Ectodermal cell (in vitro differentiated cells): Measurements from ENCODE around the gene RBM10.

ENCODE experiments used
- H3K27ac ChIP-seq: 2 replicates; pipeline ENCODE4 v1.7.0; 2013; ENCODE audit warnings: mild to moderate bottlenecking, low read depth, low read length; ENCODE audit not compliant: insufficient read depth, poor library complexity, severe bottlenecking
- H3K27me3 ChIP-seq: 2 replicates; pipeline ENCODE4 v1.7.0; 2013; ENCODE audit warnings: mild to moderate bottlenecking, low read length; ENCODE audit not compliant: insufficient read depth, control insufficient read depth, poor library complexity, severe bottlenecking
- H3K36me3 ChIP-seq: one replicate; pipeline ENCODE4 v1.7.0; 2013; ENCODE audit warnings: low read length; ENCODE audit not compliant: control insufficient read depth, insufficient read depth
- H3K4me1 ChIP-seq: one replicate; pipeline ENCODE4 v1.7.0; 2013; ENCODE audit warnings: low read length; ENCODE audit not compliant: control insufficient read depth, insufficient read depth
- H3K4me3 ChIP-seq: 2 replicates; pipeline ENCODE4 v1.7.0; 2013; ENCODE audit warnings: low read depth, low read length, control low read depth; ENCODE audit not compliant: insufficient read depth
- H3K9me3 ChIP-seq: 2 replicates; pipeline ENCODE4 v1.7.0; 2013; ENCODE audit warnings: mild to moderate bottlenecking, low read length, moderate library complexity; ENCODE audit not compliant: control insufficient read depth
- WGBS, 2 experiments: methylation state at CpG; one replicate each; pipeline ENCODE4 v1.1.7; 2013; ENCODE audit warnings: missing lambda C conversion rate in 2 of 2; 5-methylcytosine and 5-hydroxymethylcytosine counted together

Gene RBM10

DNA sequence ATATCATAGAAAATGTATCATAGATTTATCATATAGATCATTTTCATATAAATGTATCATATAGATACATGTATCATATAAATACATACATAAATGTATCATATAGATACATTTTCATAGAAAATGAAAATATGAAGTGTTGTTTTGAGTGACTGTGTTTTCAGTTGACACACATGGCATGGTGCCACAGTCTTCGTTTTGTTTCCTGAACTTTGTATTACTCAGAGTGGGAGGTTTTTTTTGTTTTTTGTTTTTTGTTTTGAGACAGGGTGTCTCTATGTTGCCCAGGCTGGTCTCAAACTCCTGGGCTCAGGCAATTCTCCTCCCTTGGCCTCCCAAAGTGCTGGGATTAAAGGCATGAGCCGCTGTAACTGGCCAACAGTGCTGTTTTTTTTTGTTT is 3.9 kb downstream of the RBM10 start:
- WGBS, 2 experiments = 88 to 95% methylated on average over 2 of the region's 2 CpGs
- H3K36me3 ChIP-seq = no peaks in the 10 kb centered on the region
- peaks cover 5% of the 10 kb centered on the region for H3K4me1 ChIP-seq
- no peaks in the 10 kb centered on the region for H3K9me3 ChIP-seq
- no peak overlapping the region for H3K4me3 ChIP-seq
- no peaks in the 10 kb centered on the region for H3K27me3 ChIP-seq
- H3K27ac ChIP-seq = no peak overlapping the region

DNA sequence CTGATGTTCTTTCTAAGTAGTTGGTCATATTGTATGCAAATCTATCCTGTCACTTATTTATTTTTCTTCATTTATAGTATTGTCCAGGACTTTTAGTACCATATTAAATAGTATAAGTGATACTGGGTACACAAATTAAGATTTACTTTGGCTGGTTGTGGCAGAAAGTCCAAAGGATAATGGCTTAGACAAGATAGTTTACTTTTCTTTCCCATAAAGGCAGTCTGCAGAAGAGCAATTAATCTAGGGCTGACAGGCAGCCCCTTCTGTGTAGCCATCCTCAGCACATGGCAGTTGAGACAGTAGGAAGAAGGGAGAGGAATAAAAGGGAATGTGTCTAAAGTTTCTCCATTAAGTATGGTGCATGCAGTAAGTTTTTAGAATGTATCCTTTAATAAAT is 6.4 kb downstream of the RBM10 start:
- Histone ChIP-seq H3K4me1 (peaks cover 5% of the 10 kb centered on the region), H3K36me3 (peaks cover under 1% of the 10 kb centered on the region), H3K4me3 (no peak overlapping the region), H3K27ac (no peak overlapping the region), H3K27me3 (no peaks in the 10 kb centered on the region), H3K9me3 (no peaks in the 10 kb centered on the region)

DNA sequence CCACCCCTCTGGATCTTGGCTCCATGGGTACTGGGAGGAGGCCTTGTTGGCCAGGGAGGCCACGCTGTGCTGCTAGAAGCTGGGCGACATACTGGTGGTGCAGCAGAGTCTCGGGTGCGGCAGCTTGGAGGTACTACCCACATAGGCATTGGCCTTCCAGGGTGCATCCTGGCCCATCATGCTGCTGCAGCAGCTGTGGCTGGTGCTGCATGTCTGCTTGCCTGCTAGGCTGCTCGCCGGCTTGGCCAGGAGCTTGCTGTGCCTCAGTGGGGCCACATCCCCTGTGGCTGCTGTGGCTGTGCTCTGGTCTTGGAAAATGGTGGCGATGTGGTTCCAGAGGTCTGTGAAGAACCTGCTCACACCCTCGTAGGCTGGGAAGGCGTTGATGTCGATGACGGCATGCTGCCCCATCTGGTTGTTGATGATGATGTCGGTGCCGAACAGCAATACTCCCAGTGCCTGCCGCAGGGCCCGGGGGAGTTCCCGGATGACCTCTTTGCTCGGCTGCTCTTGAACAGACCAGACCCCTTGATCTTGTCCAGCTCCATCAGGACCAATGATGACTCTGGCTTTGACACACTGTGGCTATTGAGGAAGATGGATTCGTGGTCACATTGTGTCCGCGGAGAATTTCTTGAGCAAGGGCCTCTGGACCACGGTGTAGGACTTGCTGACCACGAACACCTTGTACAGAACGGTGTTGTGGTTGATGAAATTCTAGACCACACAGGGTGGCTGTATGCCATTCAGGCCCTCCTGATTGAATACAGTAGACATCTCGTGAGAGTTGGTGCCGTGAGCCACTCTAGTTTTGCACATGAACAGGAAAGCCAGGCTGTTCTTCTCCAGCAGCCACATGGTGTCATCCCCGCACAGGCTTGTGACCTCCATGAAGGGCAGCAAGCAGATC is 11.8 kb downstream of the RBM10 start:
- Histone ChIP-seq H3K9me3 (no peaks in the 10 kb centered on the region), H3K27ac (no peak overlapping the region), H3K4me3 (no peak overlapping the region), H3K27me3 (no peaks in the 10 kb centered on the region), H3K4me1 (no peaks in the 10 kb centered on the region), H3K36me3 (peaks cover 13% of the 10 kb centered on the region)
- WGBS, 2 experiments = 97% methylated on average over 26 of the region's 26 CpGs

DNA sequence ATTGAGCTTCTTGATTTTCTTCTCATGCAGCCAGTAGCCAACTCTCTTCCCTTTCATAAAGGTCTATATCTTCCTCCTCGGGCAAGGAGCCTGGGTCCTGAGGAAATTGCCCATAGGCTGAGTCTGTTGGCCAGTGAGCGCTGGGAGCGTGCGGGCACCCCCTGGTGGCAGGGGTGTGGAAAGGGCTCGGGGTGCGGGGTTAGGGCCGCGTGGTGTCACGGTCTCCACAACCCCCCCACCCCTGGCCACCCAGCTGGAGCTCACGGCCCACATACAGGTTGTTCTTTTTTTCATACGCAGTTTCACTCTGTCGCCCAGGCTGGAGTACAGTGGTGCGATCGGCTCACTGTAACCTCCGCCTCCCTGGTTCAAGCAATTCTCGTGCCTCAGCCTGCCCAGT is 13.1 kb downstream of the RBM10 start:
- WGBS, 2 experiments = 95 to 98% methylated on average over 13 to 16 of the region's 16 CpGs
- H3K36me3 ChIP-seq = peaks cover 13% of the 10 kb centered on the region
- no peaks in the 10 kb centered on the region for H3K27me3 ChIP-seq
- H3K4me3 ChIP-seq = no peak overlapping the region
- no peaks in the 10 kb centered on the region for H3K9me3 ChIP-seq
- no peaks in the 10 kb centered on the region for H3K4me1 ChIP-seq
- H3K27ac ChIP-seq = no peak overlapping the region

DNA sequence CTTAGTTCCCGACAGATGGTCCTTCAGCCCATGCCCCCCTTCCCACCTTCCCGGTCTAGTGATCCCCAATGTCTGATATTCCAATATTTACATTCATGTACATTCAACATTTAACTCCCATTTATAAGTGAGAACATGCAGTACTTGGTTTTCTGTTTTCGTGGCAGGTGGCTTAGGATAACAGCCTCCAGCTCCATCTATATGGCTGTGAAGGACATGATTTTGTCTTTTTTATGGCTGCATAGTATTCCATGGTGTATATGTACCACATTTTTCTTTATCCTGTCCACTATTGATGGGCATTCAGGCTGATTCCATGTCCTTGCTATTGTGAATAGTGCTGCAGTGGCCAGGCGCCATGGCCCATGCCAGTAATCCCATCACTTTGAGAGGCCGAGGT is 13.8 kb downstream of the RBM10 start:
- Histone ChIP-seq H3K36me3 (peaks cover 13% of the 10 kb centered on the region), H3K9me3 (no peaks in the 10 kb centered on the region), H3K27me3 (no peaks in the 10 kb centered on the region), H3K4me3 (no peak overlapping the region), H3K27ac (no peak overlapping the region), H3K4me1 (no peaks in the 10 kb centered on the region)
- WGBS, 2 experiments = 94 to 96% methylated on average over 4 to 5 of the region's 5 CpGs

DNA sequence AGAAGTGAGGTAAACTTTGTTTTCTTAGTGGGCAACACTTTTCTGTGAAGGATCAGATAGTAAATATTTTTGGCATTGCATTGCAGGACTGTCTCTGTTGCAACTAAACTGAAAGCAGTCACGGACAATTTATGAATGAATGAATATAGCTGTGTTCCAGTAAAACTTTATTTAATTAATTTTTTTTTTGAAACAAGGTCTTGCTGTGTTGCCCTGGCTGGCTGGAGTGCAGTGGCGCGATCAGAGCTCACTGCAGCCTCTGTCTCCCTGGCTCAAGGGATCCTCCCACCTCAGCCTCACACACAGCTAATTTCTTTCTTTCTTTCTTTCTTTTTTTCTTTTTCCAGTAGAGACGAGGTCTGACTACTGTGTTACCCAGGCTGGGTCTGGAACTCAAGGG is 15.8 kb downstream of the RBM10 start:
- Histone ChIP-seq H3K27me3 (no peaks in the 10 kb centered on the region), H3K27ac (no peak overlapping the region), H3K4me1 (no peaks in the 10 kb centered on the region), H3K9me3 (no peaks in the 10 kb centered on the region), H3K4me3 (no peak overlapping the region), H3K36me3 (peaks cover 13% of the 10 kb centered on the region)
- 88 to 97% methylated on average over 3 to 4 of the region's 4 CpGs for WGBS, 2 experiments

DNA sequence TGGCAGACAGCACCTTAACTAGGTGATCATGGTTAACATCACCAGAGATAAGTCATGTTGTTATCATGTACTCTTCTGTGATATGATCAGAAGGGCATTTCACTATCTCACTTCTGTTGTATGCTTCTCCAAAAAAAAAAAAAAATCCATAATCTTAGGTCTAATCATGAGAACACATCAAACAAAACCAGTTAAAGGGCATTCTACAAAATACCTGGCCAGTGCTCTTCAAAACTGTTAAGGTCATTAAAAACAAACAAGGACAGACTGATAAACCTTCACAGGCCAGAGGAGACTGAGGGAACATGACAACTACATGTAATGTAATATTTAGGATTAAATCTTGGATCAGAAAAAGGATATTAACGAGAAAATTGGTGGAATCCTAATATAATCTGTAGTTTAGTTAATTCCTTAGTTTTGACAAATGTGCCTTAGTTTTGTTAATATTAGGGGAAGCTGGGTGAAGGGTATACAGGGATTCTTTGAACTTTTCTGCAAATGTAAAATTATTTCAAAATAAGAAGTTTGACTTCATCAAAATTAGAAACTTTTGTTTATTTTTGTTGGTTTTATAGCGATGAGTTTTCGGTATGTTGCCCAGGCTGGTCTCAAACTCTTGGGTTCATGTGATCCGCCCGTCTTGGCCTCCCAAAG is 18.0 kb downstream of the RBM10 start:
- Histone ChIP-seq H3K27me3 (no peaks in the 10 kb centered on the region), H3K36me3 (no peaks in the 10 kb centered on the region), H3K27ac (no peak overlapping the region), H3K4me1 (no peaks in the 10 kb centered on the region), H3K4me3 (no peak overlapping the region), H3K9me3 (no peaks in the 10 kb centered on the region)
- whole genome bisulfite sequencing, 2 experiments = 96 to 97% methylated on average over 4 to 5 of the region's 5 CpGs

DNA sequence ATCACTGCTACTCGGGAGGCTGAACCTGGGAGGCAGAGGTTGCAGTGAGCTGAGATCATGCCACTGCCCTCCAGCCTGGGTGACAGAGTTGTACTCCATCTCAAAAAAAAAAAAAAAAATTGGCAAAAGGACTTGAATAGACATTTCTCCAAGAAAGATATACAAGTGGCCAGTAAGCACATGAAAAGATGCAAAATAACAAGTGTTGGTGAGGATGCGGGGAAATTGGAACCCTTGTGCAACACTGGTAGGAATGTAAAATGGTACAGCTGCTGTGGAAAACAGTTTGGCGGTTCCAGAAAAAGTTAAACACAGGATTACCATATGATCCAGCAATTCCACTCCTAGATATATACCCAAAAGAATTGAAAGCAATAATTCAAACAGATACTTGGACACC is 19.4 kb downstream of the RBM10 start:
- 93 to 97% methylated on average over 3 of the region's 3 CpGs for WGBS, 2 experiments
- Histone ChIP-seq H3K9me3 (no peaks in the 10 kb centered on the region), H3K27ac (no peak overlapping the region), H3K4me3 (no peak overlapping the region), H3K4me1 (no peaks in the 10 kb centered on the region), H3K36me3 (no peaks in the 10 kb centered on the region), H3K27me3 (no peaks in the 10 kb centered on the region)

DNA sequence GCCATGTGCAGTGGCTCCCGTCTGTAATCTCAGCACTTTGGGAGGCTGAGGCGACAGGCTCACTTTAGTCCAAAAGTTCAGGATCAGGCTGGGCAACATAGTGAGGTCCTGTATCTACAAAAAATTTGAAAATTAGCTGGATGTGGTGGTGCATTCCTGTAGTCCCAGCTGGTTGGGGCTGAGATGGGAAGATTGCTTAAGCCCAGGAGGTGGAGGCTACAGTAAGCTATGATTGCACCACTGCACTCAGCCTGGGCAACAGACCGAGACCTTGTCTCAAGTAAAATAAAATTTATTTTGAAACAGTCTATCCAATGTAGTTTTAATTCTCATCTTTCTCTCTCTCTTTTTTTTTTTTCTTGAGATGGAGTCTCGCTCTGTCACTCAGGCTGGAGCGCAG is 21.1 kb downstream of the RBM10 start:
- Histone ChIP-seq H3K4me1 (no peaks in the 10 kb centered on the region), H3K27ac (no peak overlapping the region), H3K9me3 (no peaks in the 10 kb centered on the region), H3K27me3 (no peaks in the 10 kb centered on the region), H3K36me3 (no peaks in the 10 kb centered on the region), H3K4me3 (no peak overlapping the region)
- 99 to 100% methylated on average over 2 to 4 of the region's 5 CpGs for WGBS, 2 experiments

DNA sequence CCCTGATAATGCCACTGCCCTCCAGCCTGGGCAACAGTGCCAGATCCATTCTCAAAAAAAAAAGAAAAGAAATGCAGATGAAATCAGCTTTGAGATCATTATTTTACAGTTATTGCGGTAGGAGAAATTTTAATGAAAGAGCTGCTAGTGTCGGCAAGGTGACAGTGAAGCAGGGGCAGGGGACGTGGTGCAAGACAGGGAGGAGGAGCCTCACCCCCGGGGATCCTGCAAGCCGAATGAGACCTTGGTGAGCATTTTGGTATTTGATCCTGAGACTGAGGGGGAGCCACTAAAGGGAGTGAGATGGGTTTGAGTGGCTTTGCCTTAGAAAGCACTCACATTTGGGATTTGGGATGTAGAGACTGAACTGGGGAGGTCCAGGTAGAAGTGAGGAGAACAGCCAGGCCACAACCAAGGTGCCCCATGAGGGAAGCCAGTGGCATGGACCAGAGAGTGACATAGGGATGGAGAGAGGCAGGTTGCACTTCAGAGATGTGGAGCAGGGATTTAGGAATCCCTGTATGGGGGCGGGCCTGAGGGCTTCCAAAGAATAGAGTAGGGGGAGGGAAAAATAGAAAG is 23.6 kb downstream of the RBM10 start:
- no peaks in the 10 kb centered on the region for H3K4me1 ChIP-seq
- H3K36me3 ChIP-seq = peaks cover 4% of the 10 kb centered on the region
- no peak overlapping the region for H3K4me3 ChIP-seq
- WGBS, 2 experiments = 90 to 93% methylated on average over 6 of the region's 6 CpGs
- no peak overlapping the region for H3K27ac ChIP-seq
- H3K9me3 ChIP-seq = no peaks in the 10 kb centered on the region
- no peaks in the 10 kb centered on the region for H3K27me3 ChIP-seq
